Effector memory CD8-positive, alpha-beta T cell (primary cell): ENCODE data around the gene ZNF627.

Source experiments
- ATAC-seq: fragments of 150-1000 bp; cut with Tn5 transposase; replicated peaks from 2 replicates; pipeline ENCODE4 v1.10.0; 2021; ENCODE audit warnings: mild to moderate bottlenecking, moderate library complexity
- DNase-seq, 3 experiments: peaks; one replicate each; pipeline ENCODE4 v3.0.0; 2021
- H3K27ac Mint-ChIP-seq, 2 donors: one replicate each; pipeline ENCODE4 v1.8.0; 2022; ENCODE audit warnings: mild to moderate bottlenecking in 2 of 2, mixed read lengths in 2 of 2, moderate library complexity in 2 of 2
- H3K27me3 Mint-ChIP-seq, 2 donors: one replicate each; pipeline ENCODE4 v1.8.0; 2022; ENCODE audit warnings: mixed read lengths in 2 of 2
- H3K36me3 Mint-ChIP-seq: one replicate; pipeline ENCODE4 v1.8.0; 2022; ENCODE audit warnings: mild to moderate bottlenecking, moderate library complexity, mixed read lengths; ENCODE audit not compliant: insufficient read depth
- H3K4me1 Mint-ChIP-seq, 2 donors: one replicate each; pipeline ENCODE4 v1.8.0; 2022; ENCODE audit warnings: low read depth in 2 of 2, mixed read lengths in 2 of 2
- H3K4me3 Mint-ChIP-seq, 2 donors: one replicate each; pipeline ENCODE4 v1.8.0; 2022; ENCODE audit warnings: mild to moderate bottlenecking in 2 of 2, mixed read lengths in 2 of 2, moderate library complexity in 2 of 2
- H3K9me3 Mint-ChIP-seq, 2 donors: one replicate each; pipeline ENCODE4 v1.8.0; 2022; ENCODE audit warnings: mixed read lengths in 2 of 2

The ZNF627 gene

GRCh38 chr19:11656535-11656934 is 59.3 kb downstream of the ZNF627 start:
- DNase-seq (no peak), ATAC-seq (no peak)
- Mint-ChIP-seq H3K27ac (no peak overlapping the region), H3K9me3 (peaks cover 3 to 9% of the 10 kb centered on the region in 2 donors), H3K4me1 (no peaks in the 10 kb centered on the region), H3K27me3 (no peaks in the 10 kb centered on the region), H3K4me3 (no peak overlapping the region), H3K36me3 (no peaks in the 10 kb centered on the region)

GRCh38 chr19:11657307-11657706 is 60.0 kb downstream of the ZNF627 start:
- no peak for ATAC-seq
- no peak for DNase-seq
- Mint-ChIP-seq H3K27me3 (peaks cover 0 to under 1% of the 10 kb centered on the region in 2 donors), H3K27ac (no peak overlapping the region), H3K4me1 (no peaks in the 10 kb centered on the region), H3K36me3 (no peaks in the 10 kb centered on the region), H3K4me3 (no peak overlapping the region), H3K9me3 (peaks cover 0 to 1% of the 10 kb centered on the region in 2 donors)

- ATAC-seq (no peak), DNase-seq (no peak)
- no peak overlapping the region for H3K27ac Mint-ChIP-seq
- no peak overlapping the region for H3K4me3 Mint-ChIP-seq
- no peaks in the 10 kb centered on the region for H3K36me3 Mint-ChIP-seq
- peaks cover 1 to 13% of the 10 kb centered on the region in 2 donors for H3K27me3 Mint-ChIP-seq
- no peaks in the 10 kb centered on the region for H3K9me3 Mint-ChIP-seq
- no peaks in the 10 kb centered on the region for H3K4me1 Mint-ChIP-seq
Observed at GRCh38 chr19:11658970-11659369, 61.7 kb downstream of the ZNF627 start.

- peaks cover 6 to 20% of the 10 kb centered on the region in 2 donors for H3K27me3 Mint-ChIP-seq
- H3K4me1 Mint-ChIP-seq = no peaks in the 10 kb centered on the region
- H3K27ac Mint-ChIP-seq = no peak overlapping the region
- DNase-seq (no peak), ATAC-seq (no peak)
- no peaks in the 10 kb centered on the region for H3K36me3 Mint-ChIP-seq
- no peak overlapping the region for H3K4me3 Mint-ChIP-seq
- no peaks in the 10 kb centered on the region for H3K9me3 Mint-ChIP-seq
Observed at GRCh38 chr19:11659612-11660011, 62.3 kb downstream of the ZNF627 start.

GRCh38 chr19:11662278-11662677 is 65.0 kb downstream of the ZNF627 start:
- no peak overlapping the region for H3K27ac Mint-ChIP-seq
- DNase-seq (no peak), ATAC-seq (no peak)
- H3K27me3 Mint-ChIP-seq = peaks cover 6 to 22% of the 10 kb centered on the region in 2 donors
- H3K4me1 Mint-ChIP-seq = no peaks in the 10 kb centered on the region
- H3K36me3 Mint-ChIP-seq = no peaks in the 10 kb centered on the region
- H3K4me3 Mint-ChIP-seq = no peak overlapping the region
- H3K9me3 Mint-ChIP-seq = no peaks in the 10 kb centered on the region

DNA sequence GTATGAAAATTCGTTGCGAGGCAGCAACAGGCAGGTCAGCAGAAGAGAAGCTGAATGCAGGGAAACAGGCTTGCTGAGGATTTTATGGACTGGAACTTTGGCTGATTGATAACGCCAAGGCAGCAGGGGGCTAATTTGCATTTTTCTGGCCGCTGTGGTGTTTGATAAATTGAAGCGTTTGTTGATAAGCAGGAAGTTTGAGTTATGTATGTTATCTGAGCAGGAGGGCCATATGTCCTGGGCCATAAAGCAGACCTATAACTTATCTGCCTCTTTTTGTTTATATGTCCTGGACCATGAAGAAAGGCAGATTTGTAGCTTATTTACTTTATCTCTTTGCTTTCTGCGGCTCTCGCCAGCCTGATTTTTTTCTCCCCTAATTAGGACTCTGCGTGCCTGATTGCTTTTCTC is 65.9 kb downstream of the ZNF627 start:
- Mint-ChIP-seq H3K4me1 (no peaks in the 10 kb centered on the region), H3K9me3 (no peaks in the 10 kb centered on the region), H3K27me3 (peaks cover 6 to 22% of the 10 kb centered on the region in 2 donors), H3K27ac (no peak overlapping the region), H3K36me3 (no peaks in the 10 kb centered on the region), H3K4me3 (no peak overlapping the region)
- ATAC-seq = no peak
- DNase-seq = no peak
